Keratinocyte (primary cell): ENCODE results near the gene GTF2B.

Experiments used
- EZH2 ChIP-seq: IDR thresholded peaks from one replicate; pipeline ENCODE4 v1.6.1; 2012; ENCODE audit warnings: inconsistent platforms, mild to moderate bottlenecking, low read length, moderate library complexity
- TF ChIP-seq, protein P1 (sequence below), 3 experiments: IDR thresholded peaks in 1 of 3; conservative IDR thresholded peaks in 1 of 3; optimal IDR thresholded peaks in 1 of 3; 2 replicates in 2 of 3; 3 replicates in 1 of 3; pipeline versions ENCODE3 to v1.5.1; 2011; ENCODE audit warnings: low read length in 3 of 3, mild to moderate bottlenecking in 3 of 3, moderate library complexity in 2 of 3, control low read depth in 1 of 3, inconsistent platforms in 1 of 3; ENCODE audit not compliant: insufficient read depth in 2 of 3; ENCODE audit errors: extremely low read depth in 1 of 3

DNA sequence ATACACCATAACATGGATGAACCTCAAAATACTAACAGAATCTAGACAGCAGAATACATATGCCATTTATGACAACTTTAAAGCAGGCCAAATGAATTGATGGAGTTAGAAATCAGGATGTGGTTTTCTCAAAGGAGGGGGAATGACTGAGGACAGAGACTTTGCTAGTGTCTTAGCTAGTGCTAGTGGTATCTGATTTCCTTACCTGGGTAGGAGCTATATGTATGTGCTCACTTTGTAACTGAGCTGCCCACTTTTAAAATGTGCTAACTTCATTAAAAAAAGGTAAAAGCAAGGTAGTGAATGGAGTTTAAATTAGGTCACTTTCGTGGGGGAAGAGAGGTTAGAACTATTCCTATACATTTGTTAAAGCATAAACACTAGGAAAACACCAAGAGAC is 2.6 kb downstream of the GTF2B start:
- TF ChIP-seq, protein P1, sequence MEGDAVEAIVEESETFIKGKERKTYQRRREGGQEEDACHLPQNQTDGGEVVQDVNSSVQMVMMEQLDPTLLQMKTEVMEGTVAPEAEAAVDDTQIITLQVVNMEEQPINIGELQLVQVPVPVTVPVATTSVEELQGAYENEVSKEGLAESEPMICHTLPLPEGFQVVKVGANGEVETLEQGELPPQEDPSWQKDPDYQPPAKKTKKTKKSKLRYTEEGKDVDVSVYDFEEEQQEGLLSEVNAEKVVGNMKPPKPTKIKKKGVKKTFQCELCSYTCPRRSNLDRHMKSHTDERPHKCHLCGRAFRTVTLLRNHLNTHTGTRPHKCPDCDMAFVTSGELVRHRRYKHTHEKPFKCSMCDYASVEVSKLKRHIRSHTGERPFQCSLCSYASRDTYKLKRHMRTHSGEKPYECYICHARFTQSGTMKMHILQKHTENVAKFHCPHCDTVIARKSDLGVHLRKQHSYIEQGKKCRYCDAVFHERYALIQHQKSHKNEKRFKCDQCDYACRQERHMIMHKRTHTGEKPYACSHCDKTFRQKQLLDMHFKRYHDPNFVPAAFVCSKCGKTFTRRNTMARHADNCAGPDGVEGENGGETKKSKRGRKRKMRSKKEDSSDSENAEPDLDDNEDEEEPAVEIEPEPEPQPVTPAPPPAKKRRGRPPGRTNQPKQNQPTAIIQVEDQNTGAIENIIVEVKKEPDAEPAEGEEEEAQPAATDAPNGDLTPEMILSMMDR (optimal IDR thresholded peaks at IDR 0.05 in 1 of 3, IDR thresholded peaks at IDR 0.05 in 1 of 3, conservative IDR thresholded peaks at IDR 0.05 in 1 of 3; ENCODE audit: extremely low read depth in 1 of 3, insufficient read depth in 2 of 3, low read length in 3 of 3) = no peak
- TF ChIP-seq EZH2 = no peak
